ENCODE measurements around the gene CANT1.

The CANT1 gene

GRCh38 chr17:78996781-78997201 is 12.8 kb downstream of the CANT1 start:
- TF ChIP-seq TAF1 (IDR thresholded peaks at IDR 0.05; ENCODE audit: borderline replicate concordance, insufficient read depth, low read length): no peak
- no peak for TF ChIP-seq SIN3A (IDR thresholded peaks at IDR 0.05; ENCODE audit: borderline replicate concordance, insufficient read depth, low read length)
- TF ChIP-seq POLR2AphosphoS5 (IDR thresholded peaks at IDR 0.05; ENCODE audit: low read depth, low read length): no peak
- TF ChIP-seq REST (IDR thresholded peaks at IDR 0.05; ENCODE audit: insufficient read depth in 1 of 2, low read depth in 2 of 2, low read length in 2 of 2): no peak
- no peak for TF ChIP-seq FOXP2 (optimal IDR thresholded peaks at IDR 0.05; ENCODE audit: borderline replicate concordance, extremely low read depth, extremely low read length, insufficient read depth)

- TF ChIP-seq TAF1 (IDR thresholded peaks at IDR 0.05; ENCODE audit: borderline replicate concordance, insufficient read depth, low read length) (no peak), REST (IDR thresholded peaks at IDR 0.05; ENCODE audit: insufficient read depth in 1 of 2, low read depth in 2 of 2, low read length in 2 of 2) (no peak), POLR2AphosphoS5 (IDR thresholded peaks at IDR 0.05; ENCODE audit: low read depth, low read length) (no peak), SIN3A (IDR thresholded peaks at IDR 0.05; ENCODE audit: borderline replicate concordance, insufficient read depth, low read length) (no peak), FOXP2 (optimal IDR thresholded peaks at IDR 0.05; ENCODE audit: borderline replicate concordance, extremely low read depth, extremely low read length, insufficient read depth) (no peak)
Measured at GRCh38 chr17:78995761-78996451, 13.7 kb downstream of the CANT1 start.

GRCh38 chr17:78995022-78995760 is 14.4 kb downstream of the CANT1 start:
- TF ChIP-seq SIN3A (IDR thresholded peaks at IDR 0.05; ENCODE audit: borderline replicate concordance, insufficient read depth, low read length) (no peak), TAF1 (IDR thresholded peaks at IDR 0.05; ENCODE audit: borderline replicate concordance, insufficient read depth, low read length) (no peak), REST (IDR thresholded peaks at IDR 0.05; ENCODE audit: insufficient read depth in 1 of 2, low read depth in 2 of 2, low read length in 2 of 2) (no peak), FOXP2 (optimal IDR thresholded peaks at IDR 0.05; ENCODE audit: borderline replicate concordance, extremely low read depth, extremely low read length, insufficient read depth) (no peak), POLR2AphosphoS5 (IDR thresholded peaks at IDR 0.05; ENCODE audit: low read depth, low read length) (no peak)

GRCh38 chr17:78993981-78994671 is 15.4 kb downstream of the CANT1 start:
- TF ChIP-seq TAF1 (IDR thresholded peaks at IDR 0.05; ENCODE audit: borderline replicate concordance, insufficient read depth, low read length): no peak
- no peak for TF ChIP-seq SIN3A (IDR thresholded peaks at IDR 0.05; ENCODE audit: borderline replicate concordance, insufficient read depth, low read length)
- no peak for TF ChIP-seq FOXP2 (optimal IDR thresholded peaks at IDR 0.05; ENCODE audit: borderline replicate concordance, extremely low read depth, extremely low read length, insufficient read depth)
- TF ChIP-seq POLR2AphosphoS5 (IDR thresholded peaks at IDR 0.05; ENCODE audit: low read depth, low read length): no peak
- TF ChIP-seq REST (IDR thresholded peaks at IDR 0.05; ENCODE audit: insufficient read depth in 1 of 2, low read depth in 2 of 2, low read length in 2 of 2): no peak
